22Rv1 (cell line): Measurements from ENCODE around the gene FGFR2.

Experiments
- H3K27ac ChIP-seq: fragments of 450-650 bp; 2 replicates; pipeline ENCODE4 v1.5.1; 2017
- CTCF ChIP-seq: fragments of 450-650 bp; IDR thresholded peaks from 2 replicates; pipeline ENCODE4 v1.5.1; 2017; ENCODE audit warnings: mild to moderate bottlenecking
- ZFX ChIP-seq: fragments of 450-650 bp; IDR thresholded peaks from 2 replicates; pipeline ENCODE4 v1.6.1; 2017; ENCODE audit warnings: antibody characterized with exemption, borderline replicate concordance

The FGFR2 gene

GRCh38 chr10:121519901-121520493, 78.2 kb downstream of the FGFR2 start:
- H3K27ac ChIP-seq = no peak overlapping the region
- TF ChIP-seq ZFX = no peak
- TF ChIP-seq CTCF = no peak

GRCh38 chr10:121519411-121519810, 78.8 kb downstream of the FGFR2 start:
- no peak for TF ChIP-seq ZFX
- no peak overlapping the region for H3K27ac ChIP-seq

DNA sequence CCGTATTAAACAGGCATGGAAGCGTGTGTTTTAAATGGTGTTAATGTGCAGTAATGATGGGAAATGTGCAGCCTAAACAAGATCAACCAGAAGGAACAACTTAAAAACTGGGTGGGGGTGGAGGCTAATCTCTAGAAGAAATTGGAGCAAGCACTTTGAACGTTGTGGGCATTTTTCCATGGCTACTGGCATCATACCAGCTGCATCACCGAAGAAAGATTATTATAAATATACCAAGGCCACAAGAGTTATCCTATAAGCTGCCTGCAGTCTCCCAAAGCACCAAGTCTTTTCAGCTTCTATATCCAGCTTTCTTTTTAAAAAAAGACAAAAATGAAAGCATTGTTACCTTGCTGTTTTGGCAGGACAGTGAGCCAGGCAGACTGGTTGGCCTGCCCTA, 79.9 kb downstream of the FGFR2 start:
- no peak overlapping the region for H3K27ac ChIP-seq
- TF ChIP-seq ZFX = no peak
- TF ChIP-seq CTCF = no peak

DNA sequence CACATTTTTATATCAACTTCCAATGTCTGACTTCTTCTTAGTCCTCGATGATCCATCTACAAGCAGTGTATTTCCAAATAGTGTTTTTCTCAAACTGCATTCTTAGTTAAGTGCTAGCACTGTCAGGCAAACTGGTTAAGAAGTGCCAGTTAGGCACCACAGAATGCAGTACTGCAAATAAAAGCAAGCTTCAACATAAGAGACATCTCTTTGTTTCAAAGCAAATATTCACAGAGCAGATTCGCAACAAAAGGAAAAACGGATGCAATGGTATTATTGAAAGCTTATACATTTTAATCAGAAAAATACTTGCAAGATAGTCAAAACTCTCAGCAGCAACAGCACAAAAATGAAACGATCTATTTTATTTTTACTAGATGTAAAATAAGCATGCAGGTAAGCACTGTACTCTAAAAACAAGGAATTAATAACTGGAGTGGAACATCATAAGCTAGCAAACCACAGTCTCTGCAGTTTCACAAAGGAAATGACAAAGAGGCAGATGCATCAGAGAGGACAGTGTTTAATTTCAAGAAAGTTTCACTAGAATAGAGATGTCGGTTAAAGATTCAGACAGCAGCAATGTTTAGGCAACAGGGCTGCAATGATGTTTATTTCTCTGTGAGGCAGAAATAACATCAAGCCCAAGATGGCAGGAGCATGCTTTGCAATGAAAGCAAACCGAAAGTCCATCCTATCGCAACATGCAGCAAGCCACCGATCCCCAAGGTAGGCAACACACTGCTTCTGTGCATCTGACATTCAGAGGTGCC, 82.0 kb downstream of the FGFR2 start:
- TF ChIP-seq CTCF (no peak), ZFX (no peak)
- H3K27ac ChIP-seq = no peak overlapping the region

GRCh38 chr10:121514141-121514865, 83.9 kb downstream of the FGFR2 start:
- TF ChIP-seq CTCF = no peak
- no peak for TF ChIP-seq ZFX
- no peak overlapping the region for H3K27ac ChIP-seq

- TF ChIP-seq CTCF (no peak), ZFX (no peak)
- no peak overlapping the region for H3K27ac ChIP-seq
These were observed 86.3 kb downstream of the FGFR2 start for GRCh38 chr10:121511943-121512342.

DNA sequence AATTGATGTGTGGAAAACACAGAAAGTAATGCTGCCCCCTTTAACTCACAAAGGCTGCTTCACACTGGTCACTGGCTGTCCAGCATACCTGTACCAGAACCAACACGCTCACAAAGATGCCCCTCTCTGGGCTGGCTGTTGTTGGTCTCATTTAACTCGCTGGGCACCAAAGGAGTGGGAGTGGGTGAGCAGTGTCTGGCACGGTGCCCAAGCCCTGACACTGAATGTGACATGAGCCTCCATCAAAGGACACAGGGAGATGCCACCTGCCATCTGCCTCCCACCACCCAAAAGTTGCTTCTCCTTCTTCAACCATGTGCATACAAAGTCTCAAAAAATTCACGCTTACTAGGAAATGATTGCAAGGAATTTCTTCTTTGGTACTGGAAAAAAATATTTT, 86.8 kb downstream of the FGFR2 start:
- TF ChIP-seq ZFX (no peak), CTCF (no peak)
- H3K27ac ChIP-seq = no peak overlapping the region
